Inflammatory macrophage treated with lipopolysaccharide for 1 hour (primary cell): ENCODE results near the gene TMEM233.

ENCODE experiments used
- DNase-seq, 2 donors: peaks; one replicate each; pipeline ENCODE4 v3.0.0-alpha.2; 2020 to 2022

The TMEM233 gene

GRCh38 chr12:119593578-119594398 lies at the start of gene TMEM233:
TMEM233 (plus strand) TSS chr12:119593774; CDS start chr12:119593849, 75 bp downstream.
- no peak for DNase-seq

- peak; percentile 30 to 81 for DNase-seq
These were observed 48.6 kb upstream of the TMEM233 start for GRCh38 chr12:119544765-119545625.

- DNase-seq: no peak
These were observed 47.2 kb upstream of the TMEM233 start for GRCh38 chr12:119546340-119546739.

GRCh38 chr12:119547001-119547400 lies 46.6 kb upstream of the TMEM233 start:
- no peak for DNase-seq

- DNase-seq: no peak
These were observed 36.7 kb upstream of the TMEM233 start for GRCh38 chr12:119556854-119557253.

- DNase-seq: no peak
These were observed 28.2 kb upstream of the TMEM233 start for GRCh38 chr12:119565404-119565803.

- DNase-seq: no peak
These were observed 22.8 kb upstream of the TMEM233 start for GRCh38 chr12:119570771-119571170.

GRCh38 chr12:119573086-119573485 lies 20.5 kb upstream of the TMEM233 start:
- no peak for DNase-seq

- DNase-seq: no peak
These were observed 19.3 kb upstream of the TMEM233 start for GRCh38 chr12:119574255-119574654.

- no peak for DNase-seq
These were observed 17.3 kb upstream of the TMEM233 start for GRCh38 chr12:119576118-119576810.

- no peak for DNase-seq
These were observed 16.7 kb upstream of the TMEM233 start for GRCh38 chr12:119576915-119577314.

GRCh38 chr12:119578112-119578511 lies 15.5 kb upstream of the TMEM233 start:
- no peak for DNase-seq

- DNase-seq: peak; percentile 27 to 46
These were observed 4.5 kb upstream of the TMEM233 start for GRCh38 chr12:119589097-119589496.

GRCh38 chr12:119589634-119590033 lies 3.9 kb upstream of the TMEM233 start:
- no peak for DNase-seq

- DNase-seq: no peak
These were observed 1.3 kb upstream of the TMEM233 start for GRCh38 chr12:119592232-119592631.

GRCh38 chr12:119594399-119594730 lies 791 bp downstream of the TMEM233 start:
- no peak for DNase-seq

- DNase-seq: no peak
These were observed 1.3 kb downstream of the TMEM233 start for GRCh38 chr12:119594772-119595445.

GRCh38 chr12:119598159-119598558 lies 4.6 kb downstream of the TMEM233 start:
- DNase-seq: no peak

GRCh38 chr12:119601877-119602733 lies 8.5 kb downstream of the TMEM233 start:
- no peak for DNase-seq

- DNase-seq: no peak
These were observed 9.1 kb downstream of the TMEM233 start for GRCh38 chr12:119602734-119603094.

GRCh38 chr12:119603767-119604166 lies 10.2 kb downstream of the TMEM233 start:
- no peak for DNase-seq

GRCh38 chr12:119609358-119609757 lies 15.8 kb downstream of the TMEM233 start:
- DNase-seq: no peak
